Stimulated activated CD8-positive, alpha-beta memory T cell treated with anti-CD3 and anti-CD28 coated beads, Interleukin-7, amount 100 ng/mL, for 1 hour (primary cell): ENCODE results near the gene ANXA2R.

Experiments used
- DNase-seq, 2 donors: peaks; one replicate each; pipeline ENCODE4 v3.0.0-alpha.2; 2020; ENCODE audit warnings: low read depth in 2 of 2

The ANXA2R gene

GRCh38 chr5:43000111-43000840, 39.8 kb downstream of the ANXA2R start:
- DNase-seq = no peak

GRCh38 chr5:42995360-42995751, 44.8 kb downstream of the ANXA2R start:
- no peak for DNase-seq

GRCh38 chr5:42994555-42995359, 45.4 kb downstream of the ANXA2R start:
- DNase-seq = peak; percentile 69 to 80

- no peak for DNase-seq
Observed at GRCh38 chr5:42994246-42994554, 45.9 kb downstream of the ANXA2R start.

- peak in 1 of 2 donors; percentile 23 for DNase-seq
Observed at GRCh38 chr5:42993516-42994245, 46.4 kb downstream of the ANXA2R start.

- peak; percentile 47 to 52 for DNase-seq
Observed at GRCh38 chr5:42992088-42992879, 47.8 kb downstream of the ANXA2R start.

- DNase-seq = no peak
Observed at GRCh38 chr5:42991404-42992087, 48.6 kb downstream of the ANXA2R start.

GRCh38 chr5:42990892-42991291, 49.2 kb downstream of the ANXA2R start:
- DNase-seq = no peak
